Calu3 (cell line): ENCODE results near the gene MFSD12. TPM values are rescaled to one million over a fixed set of nuclear protein-coding genes. Genes with fewer than 3 reads are reported as not detected.

Experiments used
- BruUV-seq: library from RNA; stranded (reverse); fragments of 400-500 nt; replicated peaks from 2 replicates; lab custom pipeline; 2021; lab: Mats Ljungman, UMichigan
- CTCF ChIA-PET: fragments of 300-600 bp; sonication (Branson Sonifier 250); formaldehyde crosslinking; loops from one replicate; lab custom pipeline; 2022; ENCODE audit warnings: antibody characterized with exemption; lab: Charles Lee
- DNase-seq: peaks from one replicate; pipeline ENCODE4 v3.0.0; 2022
- H3K27ac Mint-ChIP-seq: one replicate; pipeline ENCODE4 v1.8.0; 2022; ENCODE audit warnings: mixed read lengths; ENCODE audit not compliant: unreplicated experiment
- H3K27me3 Mint-ChIP-seq: one replicate; pipeline ENCODE4 v1.8.0; 2022; ENCODE audit warnings: mixed read lengths; ENCODE audit not compliant: unreplicated experiment
- H3K36me3 Mint-ChIP-seq: one replicate; pipeline ENCODE4 v1.8.0; 2022; ENCODE audit warnings: mild to moderate bottlenecking, moderate library complexity, mixed read lengths; ENCODE audit not compliant: insufficient read depth, unreplicated experiment
- H3K4me1 Mint-ChIP-seq: one replicate; pipeline ENCODE4 v1.8.0; 2022; ENCODE audit warnings: mild to moderate bottlenecking, low read depth, mixed read lengths; ENCODE audit not compliant: unreplicated experiment
- H3K4me3 Mint-ChIP-seq: one replicate; pipeline ENCODE4 v1.8.0; 2022; ENCODE audit warnings: mild to moderate bottlenecking, low read depth, moderate library complexity, mixed read lengths; ENCODE audit not compliant: unreplicated experiment
- H3K9me3 Mint-ChIP-seq: one replicate; pipeline ENCODE4 v1.8.0; 2022; ENCODE audit warnings: low read depth, mixed read lengths; ENCODE audit not compliant: unreplicated experiment
- intact Hi-C: fragments of 100-400 bp; cut with micrococcal nuclease; formaldehyde crosslinking; loops from one replicate; pipeline ENCODE4 v1.10.0; 2022; ENCODE audit not compliant: unreplicated experiment
- total RNA-seq: library from RNA; stranded (reverse); gene quantifications from 2 replicates; pipeline ENCODE4 v1.2.3, GENCODE V29; 2022
- TF ChIP-seq, protein P1 (sequence below): fragments of 200-600 bp; IDR thresholded peaks from one replicate; pipeline ENCODE4 v1.8.0; 2022; ENCODE audit warnings: antibody characterized with exemption; ENCODE audit not compliant: unreplicated experiment

The MFSD12 gene
- total RNA-seq, 1 experiment from 2014 or later: 105 TPM

- peaks cover 15% of the 10 kb centered on the region for H3K36me3 Mint-ChIP-seq
- H3K9me3 Mint-ChIP-seq: no peaks in the 10 kb centered on the region
- no peaks in the 10 kb centered on the region for H3K4me1 Mint-ChIP-seq
- no peak for DNase-seq
- CTCF ChIA-PET: interaction anchor here (0.7 kb wide), 1 partner anchor 12 kb away, joined by 3 read pairs; no protein-coding TSS in a partner anchor
- no peak overlapping the region for H3K4me3 Mint-ChIP-seq
- BruUV-seq: no TSS peak
- H3K27ac Mint-ChIP-seq: no peak overlapping the region
- H3K27me3 Mint-ChIP-seq: no peaks in the 10 kb centered on the region
- intact Hi-C loops: no loop called here
- TF ChIP-seq, protein P1, sequence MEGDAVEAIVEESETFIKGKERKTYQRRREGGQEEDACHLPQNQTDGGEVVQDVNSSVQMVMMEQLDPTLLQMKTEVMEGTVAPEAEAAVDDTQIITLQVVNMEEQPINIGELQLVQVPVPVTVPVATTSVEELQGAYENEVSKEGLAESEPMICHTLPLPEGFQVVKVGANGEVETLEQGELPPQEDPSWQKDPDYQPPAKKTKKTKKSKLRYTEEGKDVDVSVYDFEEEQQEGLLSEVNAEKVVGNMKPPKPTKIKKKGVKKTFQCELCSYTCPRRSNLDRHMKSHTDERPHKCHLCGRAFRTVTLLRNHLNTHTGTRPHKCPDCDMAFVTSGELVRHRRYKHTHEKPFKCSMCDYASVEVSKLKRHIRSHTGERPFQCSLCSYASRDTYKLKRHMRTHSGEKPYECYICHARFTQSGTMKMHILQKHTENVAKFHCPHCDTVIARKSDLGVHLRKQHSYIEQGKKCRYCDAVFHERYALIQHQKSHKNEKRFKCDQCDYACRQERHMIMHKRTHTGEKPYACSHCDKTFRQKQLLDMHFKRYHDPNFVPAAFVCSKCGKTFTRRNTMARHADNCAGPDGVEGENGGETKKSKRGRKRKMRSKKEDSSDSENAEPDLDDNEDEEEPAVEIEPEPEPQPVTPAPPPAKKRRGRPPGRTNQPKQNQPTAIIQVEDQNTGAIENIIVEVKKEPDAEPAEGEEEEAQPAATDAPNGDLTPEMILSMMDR: no peak
Measured at GRCh38 chr19:3580156-3580934, 23.0 kb upstream of the MFSD12 start.

DNA sequence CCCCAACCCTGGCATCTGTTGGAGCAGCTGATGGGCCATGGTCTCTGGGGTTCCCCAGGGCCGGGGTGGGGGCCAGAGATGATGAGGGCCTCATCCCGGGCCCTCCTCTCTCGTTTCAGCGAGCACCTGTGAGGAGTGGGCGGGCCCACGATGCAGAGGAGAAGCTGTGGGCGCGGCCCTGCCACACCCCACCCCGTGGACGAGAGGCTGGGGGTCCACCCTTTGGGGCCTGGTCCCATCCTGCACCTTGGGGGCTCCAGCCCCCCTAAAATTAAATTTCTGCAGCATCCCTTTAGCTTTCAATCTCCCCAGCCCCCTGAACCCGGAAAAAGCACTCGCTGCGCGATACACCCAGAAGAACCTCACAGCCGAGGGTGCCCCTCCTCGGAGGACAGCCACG lies 21.0 kb upstream of the MFSD12 start:
- TF ChIP-seq, protein P1: no peak
- no peaks in the 10 kb centered on the region for H3K9me3 Mint-ChIP-seq
- no peak overlapping the region for H3K4me3 Mint-ChIP-seq
- intact Hi-C loops: no loop called here
- H3K36me3 Mint-ChIP-seq: peaks cover 34% of the 10 kb centered on the region
- no TSS peak for BruUV-seq
- DNase-seq: no peak
- H3K27me3 Mint-ChIP-seq: no peaks in the 10 kb centered on the region
- H3K27ac Mint-ChIP-seq: no peak overlapping the region
- H3K4me1 Mint-ChIP-seq: no peaks in the 10 kb centered on the region
- CTCF ChIA-PET: no interaction called here

DNA sequence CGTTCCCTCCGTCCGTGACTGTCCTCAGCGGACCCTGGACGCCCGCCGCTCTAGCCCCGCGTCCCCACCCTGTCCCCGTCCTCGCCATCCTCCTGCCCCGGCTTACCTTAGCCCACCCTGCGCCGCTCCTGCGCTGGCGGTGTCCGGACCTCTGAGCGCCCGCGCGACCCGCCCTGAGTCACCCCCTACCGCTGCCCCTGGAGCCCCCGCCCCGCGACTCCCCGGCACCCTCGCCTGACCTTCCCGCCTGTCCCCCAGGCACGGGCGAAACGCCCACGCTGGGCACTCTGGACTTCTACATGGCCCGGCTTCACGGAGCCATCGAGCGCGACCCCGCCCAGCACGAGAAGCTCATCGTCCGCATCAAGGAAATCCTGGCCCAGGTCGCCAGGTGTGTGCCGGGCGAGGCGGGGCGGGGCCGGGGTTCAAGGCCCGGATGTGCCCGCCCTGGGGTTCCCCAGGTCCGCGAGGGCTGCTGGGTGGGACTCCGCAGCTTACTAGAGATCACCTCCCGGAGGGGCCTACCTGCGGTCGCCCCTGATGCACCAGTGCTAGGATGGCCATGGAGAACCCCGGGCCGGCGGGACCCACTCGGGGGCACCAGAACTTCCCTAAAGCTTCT lies 20.4 kb upstream of the MFSD12 start:
- Mint-ChIP-seq H3K36me3 (peaks cover 38% of the 10 kb centered on the region), H3K27me3 (no peaks in the 10 kb centered on the region), H3K9me3 (no peaks in the 10 kb centered on the region), H3K4me1 (no peaks in the 10 kb centered on the region), H3K27ac (no peak overlapping the region), H3K4me3 (no peak overlapping the region)
- intact Hi-C loops: no loop called here
- DNase-seq: no peak
- TF ChIP-seq, protein P1: no peak
- no TSS peak for BruUV-seq
- CTCF ChIA-PET: no interaction called here

- no peaks in the 10 kb centered on the region for H3K27me3 Mint-ChIP-seq
- intact Hi-C loops: no loop called here
- no peaks in the 10 kb centered on the region for H3K4me1 Mint-ChIP-seq
- peaks cover 45% of the 10 kb centered on the region for H3K36me3 Mint-ChIP-seq
- BruUV-seq: no TSS peak
- H3K4me3 Mint-ChIP-seq: no peak overlapping the region
- CTCF ChIA-PET: no interaction called here
- DNase-seq: no peak
- TF ChIP-seq, protein P1: no peak
- H3K9me3 Mint-ChIP-seq: no peaks in the 10 kb centered on the region
- no peak overlapping the region for H3K27ac Mint-ChIP-seq
Measured at GRCh38 chr19:3576696-3577443, 19.5 kb upstream of the MFSD12 start.
